ENCODE results near the gene COQ5.
"Not testable (repeated sequence)": the region's sequence is repeated elsewhere in the genome, so short reads cannot be mapped to it uniquely, and the experiment has no call there.

The COQ5 gene

DNA sequence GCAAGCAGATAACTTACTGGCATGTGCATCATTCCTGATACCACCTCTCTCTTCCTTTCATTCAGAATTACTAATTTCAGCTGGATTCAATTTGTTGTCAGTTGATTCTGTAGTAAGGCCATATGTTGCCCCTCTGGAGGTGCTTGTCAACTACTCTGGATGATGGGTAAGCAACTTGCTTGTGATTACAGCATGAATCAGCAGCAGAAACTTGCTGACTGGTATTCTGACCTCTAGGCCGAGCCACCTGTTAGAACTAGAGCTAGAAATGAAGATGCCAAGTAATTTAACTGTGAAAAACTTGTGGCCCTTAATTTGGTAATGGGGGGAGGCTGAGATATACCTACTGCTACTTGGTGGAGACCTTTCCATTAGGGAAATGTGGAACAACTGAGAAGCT, 10.3 kb upstream of the COQ5 start:
- H3K27ac ChIP-seq (ENCODE audit: low read length) = no peak overlapping the region
- no peak overlapping the region for H3K4me3 ChIP-seq (ENCODE audit: low read length)
- H3K36me3 ChIP-seq (ENCODE audit: control insufficient read depth, low read depth, low read length) = peaks cover 25% of the 10 kb centered on the region
- H3K9ac ChIP-seq (ENCODE audit: low read length) = no peak overlapping the region
- H3K4me1 ChIP-seq (ENCODE audit: control insufficient read depth, low read depth, low read length) = peaks cover 11% of the 10 kb centered on the region
- H3K27me3 ChIP-seq (ENCODE audit: control insufficient read depth, insufficient read depth, low read length) = no peaks in the 10 kb centered on the region
- H3K9me3 ChIP-seq (ENCODE audit: control insufficient read depth, low read depth, low read length) = no peaks in the 10 kb centered on the region

DNA sequence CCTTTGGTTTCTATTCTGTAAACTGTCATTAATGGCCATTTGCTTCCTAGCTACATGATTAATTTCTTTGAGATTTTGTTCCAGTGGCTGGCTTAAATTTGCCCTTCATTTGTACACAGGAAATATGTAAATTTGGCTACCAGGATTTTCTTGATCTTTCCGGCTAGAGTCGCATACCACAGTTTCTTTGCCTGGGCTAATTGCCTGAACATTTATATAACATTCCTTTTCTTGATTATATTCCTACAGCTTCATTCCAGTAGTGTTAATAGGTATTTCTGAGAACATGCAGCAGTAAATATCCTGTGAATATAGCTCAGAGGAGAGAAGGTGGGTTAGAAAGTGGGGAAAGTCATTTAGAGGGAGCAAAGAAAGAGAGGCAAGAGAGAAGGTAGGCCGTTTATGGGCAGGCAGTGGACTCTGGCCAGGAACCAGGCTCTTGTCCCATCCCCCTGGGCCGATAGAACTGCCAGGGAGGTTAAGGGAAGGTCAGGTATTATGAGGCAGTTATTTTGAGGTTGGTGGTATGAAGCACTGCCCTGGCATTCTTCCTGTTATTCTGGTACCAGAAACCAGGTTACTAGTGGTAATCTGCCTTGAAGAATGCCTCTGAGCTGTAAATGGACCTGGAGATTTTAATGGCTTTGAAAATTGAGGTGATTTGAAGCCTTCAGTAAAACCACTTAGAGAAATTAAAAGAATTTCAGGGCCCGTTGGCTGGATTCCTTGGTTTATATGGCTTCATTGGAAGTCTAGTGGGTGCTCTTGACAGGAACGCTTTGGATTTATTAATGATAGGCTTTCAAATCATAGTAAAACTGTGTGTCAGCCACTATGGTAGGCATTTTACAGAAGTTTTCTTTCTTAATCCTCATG, 9.6 kb upstream of the COQ5 start:
- peaks cover 25% of the 10 kb centered on the region for H3K36me3 ChIP-seq (ENCODE audit: control insufficient read depth, low read depth, low read length)
- peaks cover 11% of the 10 kb centered on the region for H3K4me1 ChIP-seq (ENCODE audit: control insufficient read depth, low read depth, low read length)
- H3K27ac ChIP-seq (ENCODE audit: low read length) = no peak overlapping the region
- no peak overlapping the region for H3K4me3 ChIP-seq (ENCODE audit: low read length)
- H3K9me3 ChIP-seq (ENCODE audit: control insufficient read depth, low read depth, low read length) = no peaks in the 10 kb centered on the region
- no peak overlapping the region for H3K9ac ChIP-seq (ENCODE audit: low read length)
- H3K27me3 ChIP-seq (ENCODE audit: control insufficient read depth, insufficient read depth, low read length) = no peaks in the 10 kb centered on the region

DNA sequence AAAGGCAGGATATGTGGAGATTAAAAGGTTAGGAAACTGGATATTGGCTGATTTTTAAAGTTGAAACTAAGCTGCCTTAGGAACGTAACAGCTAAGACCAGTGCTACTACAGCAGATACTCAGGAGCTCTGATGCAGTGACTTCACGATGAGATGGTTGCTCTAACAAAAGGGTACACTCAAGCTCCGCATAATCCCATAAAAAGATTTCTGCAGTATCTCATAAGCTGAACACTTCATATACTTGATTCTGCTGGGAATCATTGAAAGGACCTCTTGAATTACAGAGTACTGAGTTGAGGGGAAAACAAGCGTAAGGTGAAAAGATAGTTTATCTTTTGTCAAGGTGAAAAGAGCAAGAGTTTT, 8.9 kb upstream of the COQ5 start:
- no peak overlapping the region for H3K27ac ChIP-seq (ENCODE audit: low read length)
- peaks cover 25% of the 10 kb centered on the region for H3K36me3 ChIP-seq (ENCODE audit: control insufficient read depth, low read depth, low read length)
- peaks cover 11% of the 10 kb centered on the region for H3K4me1 ChIP-seq (ENCODE audit: control insufficient read depth, low read depth, low read length)
- H3K9me3 ChIP-seq (ENCODE audit: control insufficient read depth, low read depth, low read length) = no peaks in the 10 kb centered on the region
- no peak overlapping the region for H3K4me3 ChIP-seq (ENCODE audit: low read length)
- H3K27me3 ChIP-seq (ENCODE audit: control insufficient read depth, insufficient read depth, low read length) = no peaks in the 10 kb centered on the region
- no peak overlapping the region for H3K9ac ChIP-seq (ENCODE audit: low read length)

DNA sequence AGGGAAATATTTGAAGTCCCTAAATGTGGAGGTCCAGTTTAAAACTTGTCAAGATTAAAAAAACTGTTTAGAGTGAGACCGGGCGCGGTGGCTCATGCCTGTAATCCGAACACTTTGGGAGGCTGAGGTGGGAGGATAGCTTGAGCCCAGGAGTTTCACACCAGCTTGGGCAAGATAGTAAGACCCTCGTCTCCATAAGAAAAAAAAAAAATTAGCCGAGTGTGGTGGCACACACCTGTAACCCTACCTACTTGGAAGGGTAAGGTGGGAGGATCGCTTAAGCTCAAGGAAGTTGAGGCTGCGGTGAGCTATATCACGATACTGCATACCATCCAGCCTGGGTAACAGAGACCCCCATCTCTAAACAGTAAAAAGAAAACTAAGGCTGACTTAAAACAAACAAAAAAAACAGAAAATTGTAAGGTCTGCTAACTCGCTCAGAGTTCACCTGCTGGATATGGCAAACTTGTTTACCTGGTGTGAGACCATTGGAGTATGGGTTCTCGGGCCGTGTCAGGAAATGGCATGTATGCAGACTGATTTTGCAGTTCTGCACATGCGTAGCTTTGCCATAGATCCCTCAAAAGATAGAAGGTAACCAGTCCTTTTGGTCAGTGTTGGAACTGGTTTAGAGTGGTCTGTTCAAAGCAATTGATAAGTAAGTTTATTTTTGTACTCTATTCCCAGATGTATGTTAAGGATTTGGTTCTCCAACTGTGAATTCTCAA, 7.3 kb upstream of the COQ5 start:
- Histone ChIP-seq H3K4me1 (ENCODE audit: control insufficient read depth, low read depth, low read length) (peaks cover 11% of the 10 kb centered on the region), H3K27me3 (ENCODE audit: control insufficient read depth, insufficient read depth, low read length) (no peaks in the 10 kb centered on the region), H3K9me3 (ENCODE audit: control insufficient read depth, low read depth, low read length) (no peaks in the 10 kb centered on the region), H3K36me3 (ENCODE audit: control insufficient read depth, low read depth, low read length) (peaks cover 25% of the 10 kb centered on the region), H3K4me3 (ENCODE audit: low read length) (peak overlapping the region; percentile 81), H3K27ac (ENCODE audit: low read length) (no peak overlapping the region), H3K9ac (ENCODE audit: low read length) (peak overlapping the region; percentile 81)

DNA sequence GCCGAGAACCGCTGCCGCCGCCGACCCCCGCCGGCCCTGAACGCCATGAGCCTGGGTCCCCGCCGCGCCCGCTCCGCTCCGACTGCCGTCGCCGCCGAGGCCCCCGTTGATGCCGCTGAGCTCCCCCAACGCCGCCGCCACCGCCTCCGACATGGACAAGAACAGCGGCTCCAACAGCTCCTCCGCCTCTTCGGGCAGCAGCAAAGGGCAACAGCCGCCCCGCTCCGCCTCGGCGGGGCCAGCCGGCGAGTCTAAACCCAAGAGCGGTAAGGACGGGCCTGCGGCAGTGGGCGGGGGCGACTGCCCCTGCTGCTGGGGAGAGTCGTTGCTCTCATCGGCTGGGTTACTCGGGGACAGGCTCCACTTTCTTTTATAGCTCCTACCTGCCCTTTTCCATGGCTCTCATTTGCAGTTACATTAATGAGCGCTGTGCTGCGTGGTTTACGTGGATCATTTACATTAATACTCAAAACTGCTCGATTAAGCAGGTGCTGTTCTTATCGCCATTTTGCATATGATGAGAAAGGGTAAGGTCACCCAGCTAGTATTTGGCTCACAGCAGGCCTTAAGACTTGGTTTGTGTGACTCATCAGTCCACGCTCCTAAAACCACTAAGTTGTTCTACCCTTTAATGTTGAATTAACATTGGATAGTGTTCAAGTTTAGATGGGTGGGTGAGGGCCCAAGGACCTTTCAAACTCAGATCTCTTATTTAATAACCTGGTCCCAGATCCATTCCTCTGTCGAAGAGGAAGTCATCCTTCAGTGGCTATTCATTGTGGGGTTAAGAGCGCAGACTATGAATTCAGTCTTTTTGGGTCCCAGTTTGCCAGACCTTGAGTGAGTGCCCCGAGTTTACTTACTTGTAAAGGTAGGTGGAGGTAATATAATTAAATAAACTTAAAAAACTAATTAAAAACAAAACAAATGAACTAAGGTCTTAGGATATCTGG, 6.0 kb upstream of the COQ5 start:
- Histone ChIP-seq H3K9ac (ENCODE audit: low read length) (peak overlapping the region; percentile 81), H3K36me3 (ENCODE audit: control insufficient read depth, low read depth, low read length) (peaks cover 20% of the 10 kb centered on the region), H3K4me1 (ENCODE audit: control insufficient read depth, low read depth, low read length) (peaks cover 11% of the 10 kb centered on the region), H3K27ac (ENCODE audit: low read length) (no peak overlapping the region), H3K27me3 (ENCODE audit: control insufficient read depth, insufficient read depth, low read length) (no peaks in the 10 kb centered on the region), H3K9me3 (ENCODE audit: control insufficient read depth, low read depth, low read length) (no peaks in the 10 kb centered on the region), H3K4me3 (ENCODE audit: low read length) (peak overlapping the region; percentile 81)

DNA sequence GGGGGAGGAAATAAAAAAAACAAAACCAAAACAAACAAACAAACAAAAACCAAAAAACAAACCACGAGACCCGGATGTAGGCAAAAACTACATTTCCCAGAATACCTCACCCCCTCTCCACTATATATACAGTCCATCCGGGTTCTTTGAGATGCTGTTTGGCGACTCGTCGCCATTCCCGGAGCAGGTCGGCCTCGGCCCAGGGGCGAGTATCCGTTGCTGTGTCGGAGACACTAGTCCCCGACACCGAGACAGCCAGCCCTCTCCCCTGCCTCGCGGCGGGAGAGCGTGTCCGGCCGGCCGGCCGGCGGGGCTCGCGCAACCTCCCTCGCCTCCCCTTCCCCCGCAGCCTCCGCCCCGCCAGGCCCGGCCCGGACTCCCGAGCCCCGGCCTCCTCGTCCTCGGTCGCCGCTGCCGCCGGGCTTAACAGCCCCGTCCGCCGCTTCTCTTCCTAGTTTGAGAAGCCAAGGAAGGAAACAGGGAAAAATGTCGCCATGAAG, 5.3 kb upstream of the COQ5 start, which contains the start of gene RNF10:
TSS of gene RNF10 (plus strand) at position 154 of the 500 bp plus-strand sequence. CDS start 456 bp downstream, outside the sequence.
- Histone ChIP-seq H3K27me3 (ENCODE audit: control insufficient read depth, insufficient read depth, low read length) (no peaks in the 10 kb centered on the region), H3K9me3 (ENCODE audit: control insufficient read depth, low read depth, low read length) (no peaks in the 10 kb centered on the region), H3K27ac (ENCODE audit: low read length) (peak within 1 kb of the TSS; percentile 29), H3K4me3 (ENCODE audit: low read length) (peak within 1 kb of the TSS; percentile 81), H3K36me3 (ENCODE audit: control insufficient read depth, low read depth, low read length) (peaks cover 17% of the 10 kb centered on the region), H3K4me1 (ENCODE audit: control insufficient read depth, low read depth, low read length) (peaks cover 18% of the 10 kb centered on the region), H3K9ac (ENCODE audit: low read length) (peak within 1 kb of the TSS; percentile 81)

DNA sequence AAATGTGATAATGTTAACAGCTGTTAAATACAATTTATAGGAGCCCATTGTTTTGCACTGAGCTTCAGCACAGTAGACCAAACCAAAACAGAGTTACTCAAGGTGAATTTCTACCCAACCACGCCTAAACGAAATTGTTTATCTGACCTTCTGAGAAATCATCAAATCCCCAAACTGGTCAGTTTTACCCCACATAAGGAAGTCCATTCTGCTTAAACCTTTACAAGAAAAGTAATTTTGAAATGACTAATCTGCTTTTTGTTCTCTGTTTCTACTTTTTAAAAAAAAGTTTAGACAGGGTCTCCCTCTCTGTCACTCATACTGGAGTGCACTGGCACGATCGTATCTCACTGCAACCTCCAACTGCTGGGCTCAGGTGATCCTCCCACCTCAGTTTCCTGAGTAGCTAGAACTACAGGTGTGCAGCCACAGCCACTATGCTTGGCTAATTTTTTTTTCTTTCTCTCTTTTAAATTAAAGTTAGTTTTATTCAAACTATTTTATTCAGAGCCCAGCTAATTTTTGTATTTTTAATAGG, 3.8 kb upstream of the COQ5 start:
- Histone ChIP-seq H3K27ac (ENCODE audit: low read length) (no peak overlapping the region), H3K4me1 (ENCODE audit: control insufficient read depth, low read depth, low read length) (peaks cover 20% of the 10 kb centered on the region), H3K9me3 (ENCODE audit: control insufficient read depth, low read depth, low read length) (no peaks in the 10 kb centered on the region), H3K36me3 (ENCODE audit: control insufficient read depth, low read depth, low read length) (peaks cover 10% of the 10 kb centered on the region), H3K4me3 (ENCODE audit: low read length) (no peak overlapping the region), H3K9ac (ENCODE audit: low read length) (no peak overlapping the region), H3K27me3 (ENCODE audit: control insufficient read depth, insufficient read depth, low read length) (no peaks in the 10 kb centered on the region)

DNA sequence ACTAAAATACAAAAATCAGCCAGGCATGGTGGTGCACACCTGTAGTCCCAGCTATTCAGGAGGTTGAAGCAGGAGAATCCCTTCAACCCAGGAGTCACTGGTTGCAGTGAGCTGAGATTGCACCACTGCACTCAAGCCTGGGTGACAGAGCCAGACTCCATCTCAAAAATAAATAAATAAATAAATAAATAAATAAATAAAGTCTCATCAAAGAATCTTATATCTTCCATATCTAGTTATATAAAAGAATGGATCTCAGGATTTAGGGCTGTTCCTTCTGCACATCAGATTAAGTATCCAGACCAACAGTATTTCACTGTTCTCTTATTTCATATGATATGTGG, 1.4 kb upstream of the COQ5 start:
- not testable (repeated sequence) for H3K4me1 ChIP-seq (ENCODE audit: control insufficient read depth, low read depth, low read length); H3K9me3 ChIP-seq (ENCODE audit: control insufficient read depth, low read depth, low read length); H3K27me3 ChIP-seq (ENCODE audit: control insufficient read depth, insufficient read depth, low read length); H3K36me3 ChIP-seq (ENCODE audit: control insufficient read depth, low read depth, low read length); H3K9ac ChIP-seq (ENCODE audit: low read length); H3K4me3 ChIP-seq (ENCODE audit: low read length); H3K27ac ChIP-seq (ENCODE audit: low read length)

DNA sequence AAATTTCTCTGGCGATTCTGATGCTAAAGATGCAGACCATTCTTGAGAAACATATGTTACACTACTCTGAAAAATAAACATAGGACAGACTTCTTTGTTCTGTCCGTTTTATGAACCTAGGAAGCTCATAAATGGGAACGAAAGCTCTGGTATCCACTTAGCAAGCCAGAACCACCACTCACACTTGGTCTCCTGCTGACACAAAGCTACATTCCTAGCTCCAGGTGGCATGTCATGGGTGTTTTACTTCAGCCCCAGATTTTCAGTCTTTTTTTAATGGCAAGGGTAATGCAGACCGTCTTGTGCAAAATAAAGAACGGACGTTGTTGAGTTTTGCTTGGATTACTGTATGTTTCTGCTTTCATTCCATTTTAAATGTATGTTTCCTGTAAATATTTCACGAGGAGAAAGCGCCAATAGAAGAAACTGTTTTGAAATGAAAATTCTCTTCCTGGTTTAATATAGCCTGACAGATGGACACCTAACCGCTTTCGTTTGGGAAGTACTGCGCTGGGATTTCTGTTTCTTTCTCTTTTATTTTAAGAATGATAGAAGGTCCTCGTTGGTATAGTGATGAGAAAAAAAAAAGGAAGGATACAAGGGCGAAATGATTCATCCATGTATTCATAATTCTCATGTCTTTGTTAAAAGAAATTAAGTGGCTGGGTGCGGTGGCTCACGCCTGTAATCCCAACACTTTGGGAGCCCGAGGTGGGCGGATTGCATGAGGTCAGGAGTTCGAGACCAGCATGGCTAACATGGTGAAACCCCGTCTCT, 871 bp upstream of the COQ5 start:
- Histone ChIP-seq H3K9me3 (ENCODE audit: control insufficient read depth, low read depth, low read length) (no peaks in the 10 kb centered on the region), H3K36me3 (ENCODE audit: control insufficient read depth, low read depth, low read length) (peaks cover 4% of the 10 kb centered on the region), H3K4me3 (ENCODE audit: low read length) (peak overlapping the region; percentile 84), H3K4me1 (ENCODE audit: control insufficient read depth, low read depth, low read length) (peaks cover 9% of the 10 kb centered on the region), H3K27ac (ENCODE audit: low read length) (peak overlapping the region; percentile 79), H3K27me3 (ENCODE audit: control insufficient read depth, insufficient read depth, low read length) (no peaks in the 10 kb centered on the region), H3K9ac (ENCODE audit: low read length) (peak overlapping the region; percentile 89)

DNA sequence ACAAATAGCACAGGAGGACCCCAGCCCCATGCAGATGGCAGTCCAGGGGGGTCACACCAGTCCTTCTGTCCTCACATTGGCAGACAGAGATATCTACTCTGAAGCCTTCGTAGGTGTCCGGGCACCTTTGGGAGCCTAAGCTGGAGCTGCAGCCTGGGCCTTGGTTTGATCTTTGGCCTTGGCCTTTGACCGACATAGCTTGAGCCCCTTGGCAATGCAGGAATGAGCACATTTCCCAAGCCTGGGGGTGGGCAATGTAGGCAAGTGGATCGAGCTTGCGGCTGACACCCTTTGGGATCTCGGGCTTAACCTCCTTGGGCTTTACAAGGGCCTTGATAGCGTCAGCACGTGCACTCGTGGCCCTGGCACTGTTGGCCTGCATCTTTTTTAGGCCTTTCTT, 6.4 kb downstream of the COQ5 start:
- Histone ChIP-seq H3K36me3 (ENCODE audit: control insufficient read depth, low read depth, low read length) (peaks cover 12% of the 10 kb centered on the region), H3K4me3 (ENCODE audit: low read length) (no peak overlapping the region), H3K4me1 (ENCODE audit: control insufficient read depth, low read depth, low read length) (no peaks in the 10 kb centered on the region), H3K9ac (ENCODE audit: low read length) (no peak overlapping the region), H3K9me3 (ENCODE audit: control insufficient read depth, low read depth, low read length) (no peaks in the 10 kb centered on the region), H3K27me3 (ENCODE audit: control insufficient read depth, insufficient read depth, low read length) (no peaks in the 10 kb centered on the region), H3K27ac (ENCODE audit: low read length) (no peak overlapping the region)
